Measurements from ENCODE around the gene TMC3. TPM values are rescaled to one million over a fixed set of nuclear protein-coding genes. Genes with fewer than 3 reads are reported as not detected.

Gene TMC3
- total and polyA plus RNA-seq, 2 of the 13 experiments (the other 11 are each of a cell fraction or from before 2014, with no cell fraction given), result not detected

- TF ChIP-seq RXRA (CRISPR knock-in tag; IDR thresholded peaks at IDR 0.05), result no peak
- TF ChIP-seq GABPB1 (CRISPR knock-in tag; IDR thresholded peaks at IDR 0.05), result no peak
- no peak for TF ChIP-seq ELF3 (CRISPR knock-in tag; IDR thresholded peaks at IDR 0.05)
- TF ChIP-seq GMEB2 (CRISPR knock-in tag; IDR thresholded peaks at IDR 0.05; ENCODE audit: low read depth), result no peak
- no peak for TF ChIP-seq ZNF670 (CRISPR knock-in tag; IDR thresholded peaks at IDR 0.05; ENCODE audit: borderline replicate concordance)
- no peak for TF ChIP-seq ZNF253 (CRISPR knock-in tag; IDR thresholded peaks at IDR 0.05; ENCODE audit: borderline replicate concordance)
- no peak for TF ChIP-seq SCMH1 (CRISPR knock-in tag; IDR thresholded peaks at IDR 0.05; ENCODE audit: borderline replicate concordance)
- TF ChIP-seq JARID2 (CRISPR knock-in tag; IDR thresholded peaks at IDR 0.05; ENCODE audit: insufficient replicate concordance), result no peak
- no peak for TF ChIP-seq NFYC (CRISPR knock-in tag; IDR thresholded peaks at IDR 0.05)
- TF ChIP-seq CENPT (CRISPR knock-in tag; IDR thresholded peaks at IDR 0.05; ENCODE audit: low read depth), result no peak
- no peak for TF ChIP-seq NFIC (IDR thresholded peaks at IDR 0.05; ENCODE audit: low read length)
- TF ChIP-seq ZSCAN21 (CRISPR knock-in tag; IDR thresholded peaks at IDR 0.05; ENCODE audit: borderline replicate concordance), result no peak
Measured at GRCh38 chr15:81288616-81289015, 85.4 kb downstream of the TMC3 start (continued).

- Histone ChIP-seq H3K4me2 (ENCODE audit: low read depth, low read length) (no peak overlapping the region), H3K4me1 (ENCODE audit: insufficient read depth, low read length) (no peaks in the 10 kb centered on the region), H2AFZ (ENCODE audit: low read length) (no peak overlapping the region), H3K27ac (ENCODE audit: extremely low read length, insufficient read depth, low read length) (no peak overlapping the region), H3K9ac (ENCODE audit: insufficient read depth, low read depth, low read length) (no peak overlapping the region), H3K36me3 (replicated peaks in 1 of 2; ENCODE audit: control insufficient read depth in 1 of 2, insufficient read depth in 2 of 2, low read length in 2 of 2) (no peaks in the 10 kb centered on the region), H4K20me1 (ENCODE audit: insufficient read depth, low read length) (no peaks in the 10 kb centered on the region; the same call in 1 of the 2 replicates), H3K4me3 (replicated peaks in 1 of 3; ENCODE audit: insufficient read depth in 1 of 3, low read depth in 2 of 3, low read length in 3 of 3) (no peak overlapping the region), H3K27me3 (ENCODE audit: control insufficient read depth in 1 of 2, insufficient read depth in 2 of 2, low read length in 2 of 2) (peaks cover 1 to 16% of the 10 kb centered on the region in 2 experiments; a peak in 2 of 5 replicates), H3K9me3 (ENCODE audit: low read length) (no peaks in the 10 kb centered on the region), H3K79me2 (ENCODE audit: insufficient read depth, low read length) (no peaks in the 10 kb centered on the region)
- intact Hi-C loops (cut with micrococcal nuclease; ENCODE audit: unreplicated experiment), result no loop called here
- no peak for TF ChIP-seq GFI1 (CRISPR knock-in tag; IDR thresholded peaks at IDR 0.05; ENCODE audit: borderline replicate concordance)
- no peak for TF ChIP-seq SALL2 (CRISPR knock-in tag; IDR thresholded peaks at IDR 0.05)
- no peak for TF ChIP-seq STAT6 (CRISPR knock-in tag; IDR thresholded peaks at IDR 0.05; ENCODE audit: borderline replicate concordance)
- TF ChIP-seq NPAS2 (CRISPR knock-in tag; IDR thresholded peaks at IDR 0.05; ENCODE audit: borderline replicate concordance), result no peak
- CTCF ChIA-PET (ENCODE audit: low intra/inter-chr PET ratio, low total read pairs), result no interaction called here
- ATAC-seq, result no peak
- BruUV-seq (replicated peaks), result no TSS peak
- whole genome bisulfite sequencing (ENCODE audit: low lambda C conversion rate), result 56% methylated on average over 3 of the region's 3 CpGs
- no peak for DNase-seq (ENCODE audit: low spot score)
- in situ Hi-C loops (cut with HindIII; ENCODE audit: extremely low pct_ligation_motif_present, low pct_unique_long_range_greater_than_20kb), result no loop called here
- POLR2A ChIA-PET, result no interaction called here
- FAIRE-seq, result no peak
Measured at GRCh38 chr15:81288040-81288439, 86.0 kb downstream of the TMC3 start.

Measured in HepG2 (cell line).